ENCODE data around the gene TIPRL.

Gene TIPRL

DNA sequence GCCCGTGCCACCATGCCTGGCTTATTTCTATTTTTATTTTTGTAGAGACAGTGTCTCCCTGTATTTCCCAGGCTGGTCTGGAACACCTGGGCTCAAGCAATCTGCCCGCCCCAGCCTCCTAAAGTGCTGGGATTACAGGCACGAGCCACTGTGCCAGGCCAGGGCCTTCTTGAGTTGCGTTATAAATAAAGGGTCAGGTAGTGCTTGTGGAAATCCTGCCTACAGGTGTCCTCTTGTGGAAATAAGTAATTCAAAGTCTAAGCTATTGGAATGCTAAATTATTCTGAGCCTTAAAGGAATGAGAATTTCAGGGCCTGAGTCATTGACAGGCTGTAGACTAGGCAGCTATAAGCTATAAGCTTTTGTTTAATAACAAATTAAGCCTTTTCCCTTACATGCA lies 38.9 kb downstream of the TIPRL start:
- no peak for DNase-seq

DNA sequence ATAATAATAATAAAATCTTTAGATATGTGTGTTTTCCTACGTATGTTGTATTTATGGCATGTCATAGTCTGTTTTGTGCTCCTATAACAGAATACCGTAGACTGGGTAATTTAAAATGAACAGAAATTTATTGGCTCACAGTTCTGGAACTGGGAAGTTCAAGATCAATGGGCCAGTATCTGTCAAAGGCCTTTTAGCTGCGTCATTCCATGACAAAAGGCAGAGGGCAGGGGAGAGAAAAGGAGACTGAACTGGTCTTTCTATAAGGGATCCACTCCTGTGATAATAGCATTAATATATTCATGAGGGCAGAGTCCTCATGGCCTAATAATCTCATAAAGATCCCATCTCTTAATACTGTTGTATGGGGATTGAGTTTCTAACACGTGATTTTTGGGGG lies 39.9 kb downstream of the TIPRL start:
- no peak for DNase-seq

DNA sequence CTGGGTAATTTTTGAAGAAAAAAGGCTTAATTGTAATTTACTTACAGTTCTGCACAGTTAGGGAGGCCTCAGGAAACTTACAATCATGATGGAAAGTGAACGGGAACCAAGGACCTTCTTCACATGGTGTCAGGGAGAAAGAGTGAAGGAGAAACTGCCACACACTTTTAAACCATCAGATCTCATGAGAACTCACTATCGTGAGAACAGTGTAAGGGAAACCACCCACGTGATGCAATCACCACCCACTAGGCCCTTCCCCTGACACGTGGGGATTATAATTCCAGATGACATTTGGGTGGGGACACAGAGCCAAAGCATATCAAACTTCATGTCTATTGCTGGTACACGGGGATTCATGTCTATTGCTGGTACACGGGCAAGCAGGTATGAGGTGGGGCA lies 41.7 kb downstream of the TIPRL start:
- DNase-seq = peak; percentile 43

DNA sequence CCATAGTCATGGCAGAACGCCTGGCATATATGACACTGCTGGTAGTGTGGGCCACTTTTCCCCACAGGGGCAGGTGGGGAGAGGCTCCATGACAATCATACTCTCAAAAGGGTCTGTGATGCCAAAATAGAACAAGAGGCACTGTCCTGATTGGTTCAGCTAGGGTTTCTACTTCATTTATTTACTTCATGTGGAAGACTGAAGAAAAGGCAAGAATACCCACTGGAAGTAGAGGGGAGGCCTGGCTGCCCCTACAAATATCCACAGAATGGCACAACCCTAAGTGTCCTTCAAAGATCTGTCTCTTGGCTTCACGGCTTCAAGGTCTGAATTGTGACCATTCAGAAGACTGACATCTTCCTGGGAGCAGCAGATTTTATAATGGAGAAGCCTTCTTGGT lies 42.5 kb downstream of the TIPRL start:
- no peak for DNase-seq

DNA sequence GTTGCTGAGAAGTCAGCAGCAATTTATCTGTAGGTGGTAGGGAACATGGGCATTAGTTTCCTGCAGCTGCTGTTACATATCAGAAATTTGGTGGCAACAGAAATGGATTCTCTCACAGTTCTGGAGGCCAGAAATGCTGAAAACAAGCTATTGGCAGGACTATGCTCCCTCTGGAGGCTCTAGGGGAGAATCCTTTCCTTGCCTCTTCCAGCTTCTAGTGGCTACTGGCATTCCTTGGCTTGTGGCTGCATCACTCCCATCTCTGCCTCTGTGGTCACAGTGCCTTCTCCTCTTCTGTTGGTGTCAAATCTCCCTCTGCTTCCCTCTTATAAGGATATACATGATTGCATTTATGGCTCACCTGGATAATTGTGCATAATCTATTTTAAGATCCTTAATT lies 44.5 kb downstream of the TIPRL start:
- DNase-seq = no peak

DNA sequence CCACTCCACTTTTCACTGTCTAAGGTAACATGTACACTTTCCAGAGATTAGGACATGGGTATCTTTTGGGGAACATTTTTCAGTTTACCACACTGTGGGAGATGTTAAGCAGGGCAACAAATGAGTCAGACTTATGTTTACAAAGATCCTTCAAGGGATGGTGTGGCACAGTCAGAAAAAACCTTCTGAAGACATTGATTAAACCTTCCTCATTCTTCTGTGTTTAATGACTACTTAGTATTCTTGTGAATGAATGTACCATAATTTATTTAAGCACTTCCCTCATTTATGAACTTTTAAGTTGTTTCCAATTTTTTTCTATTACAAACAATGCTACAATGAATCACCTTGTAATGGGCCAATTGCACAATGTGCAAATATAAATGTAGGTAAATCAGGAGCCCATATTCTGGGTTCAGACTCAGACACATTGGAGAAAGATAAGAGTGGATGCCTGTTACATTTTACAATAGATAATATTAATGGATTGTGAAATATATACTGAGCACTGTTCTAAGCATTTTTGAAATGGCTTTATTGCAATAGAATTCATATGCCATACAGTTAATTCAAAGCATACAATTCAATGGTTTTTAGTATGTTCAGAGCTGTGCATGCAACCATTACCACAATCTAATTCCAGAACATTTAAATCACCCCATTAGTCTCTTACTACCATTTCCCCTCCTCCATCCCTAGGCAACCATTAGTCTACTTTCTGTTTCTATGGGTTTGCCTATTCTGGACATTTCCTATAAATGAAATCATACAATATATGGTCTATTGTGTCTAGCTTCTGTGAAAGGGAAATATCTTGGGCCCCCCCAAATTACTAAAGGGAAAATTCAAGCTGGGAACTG lies 45.1 kb downstream of the TIPRL start:
- DNase-seq = peak; percentile 72

DNA sequence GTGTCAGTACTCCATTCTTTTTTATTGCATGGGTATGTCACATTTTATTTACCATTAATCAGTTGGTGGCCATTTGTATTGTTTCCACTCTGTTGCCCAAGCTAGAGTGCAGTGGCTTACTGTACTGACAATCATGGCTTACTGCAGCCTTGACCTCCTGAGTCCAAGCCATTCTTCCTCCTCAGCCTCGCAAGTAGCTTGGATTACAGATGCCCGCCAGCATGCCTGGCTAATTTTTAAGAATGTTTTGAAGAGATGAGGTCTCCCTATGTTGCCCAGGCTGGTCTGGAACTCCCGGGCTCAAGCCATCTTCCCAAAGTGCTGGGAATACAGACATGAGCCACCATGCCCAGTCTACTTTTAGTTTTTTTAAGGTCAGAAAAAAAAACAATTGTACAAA lies 46.2 kb downstream of the TIPRL start:
- DNase-seq = no peak

DNA sequence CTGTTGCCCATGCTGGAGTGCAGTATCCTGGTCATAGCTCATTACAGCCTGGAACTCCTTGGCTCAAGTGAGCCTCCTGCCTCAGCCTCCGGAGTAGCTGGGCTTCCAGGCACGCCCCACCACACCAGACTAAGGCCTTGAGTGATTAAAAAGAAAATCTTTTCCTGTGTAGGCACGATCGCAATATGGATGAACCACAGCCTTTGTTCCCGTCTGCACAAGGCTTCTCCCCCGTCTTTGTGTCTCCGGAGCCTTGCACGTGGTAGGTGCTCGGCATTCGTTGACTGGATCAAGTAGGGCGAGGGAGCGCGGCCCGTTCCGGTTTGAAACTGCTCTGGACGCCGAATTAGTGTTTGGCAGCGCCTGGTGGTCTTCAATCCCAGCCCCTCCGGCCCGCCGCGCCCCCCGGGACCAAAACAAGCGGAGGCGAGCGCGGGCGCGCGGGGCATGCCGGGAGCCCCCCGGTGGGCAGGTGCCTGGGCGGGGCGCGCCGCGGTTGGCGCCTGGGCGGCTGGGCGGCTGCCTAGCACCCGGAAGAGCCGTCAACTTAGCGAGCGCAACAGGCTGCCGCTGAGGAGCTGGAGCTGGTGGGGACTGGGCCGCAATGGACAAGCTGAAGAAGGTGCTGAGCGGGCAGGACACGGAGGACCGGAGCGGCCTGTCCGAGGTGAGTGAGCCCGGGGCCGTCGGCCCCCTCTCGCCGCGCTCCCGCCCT lies 46.9 kb downstream of the TIPRL start, which contains the start of gene SFT2D2:
Gene SFT2D2 (plus strand): TSS at position 529 of the 715 bp plus-strand sequence. CDS start 76 bp downstream, at position 605.
- peak; percentile 85 for DNase-seq

DNA sequence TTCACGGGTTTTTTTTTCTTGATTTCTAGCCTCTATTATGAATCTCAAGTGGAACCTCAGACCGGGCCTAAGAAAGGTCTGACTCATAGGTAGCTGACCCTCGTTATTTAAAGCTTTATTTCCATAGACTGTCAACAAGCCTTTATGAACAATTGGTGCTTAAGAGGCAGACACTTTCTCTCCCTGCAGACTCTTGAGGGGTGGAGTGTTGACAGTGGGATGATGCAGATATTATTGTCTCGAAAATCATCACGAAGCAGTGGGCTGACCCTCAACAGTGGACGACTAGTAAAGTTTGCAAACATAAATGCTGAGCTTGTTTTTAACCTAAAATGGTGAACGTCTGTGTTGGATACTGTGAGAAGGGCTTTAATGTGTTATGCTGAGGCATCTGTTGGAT lies 48.9 kb downstream of the TIPRL start:
- peak; percentile 10 for DNase-seq

DNA sequence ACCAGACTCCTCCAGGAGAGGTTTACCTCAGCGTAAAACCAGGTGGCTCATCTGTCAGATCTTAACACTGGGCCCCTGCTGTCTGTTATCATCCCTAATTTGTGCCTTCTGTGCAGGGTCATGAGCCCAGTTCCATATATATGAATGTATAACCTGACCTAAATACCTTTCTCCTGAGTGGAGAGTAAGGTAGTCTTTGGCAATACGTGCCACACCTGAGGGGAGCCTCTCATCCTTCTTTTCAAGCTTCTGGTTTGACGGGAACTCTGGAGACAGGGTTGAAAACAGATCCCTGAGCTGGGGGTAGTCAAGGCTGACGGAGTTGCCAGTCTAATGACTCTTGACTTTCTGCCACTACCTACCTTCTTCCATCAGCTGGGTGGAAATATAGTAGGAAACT lies 51.1 kb downstream of the TIPRL start:
- no peak for DNase-seq

DNA sequence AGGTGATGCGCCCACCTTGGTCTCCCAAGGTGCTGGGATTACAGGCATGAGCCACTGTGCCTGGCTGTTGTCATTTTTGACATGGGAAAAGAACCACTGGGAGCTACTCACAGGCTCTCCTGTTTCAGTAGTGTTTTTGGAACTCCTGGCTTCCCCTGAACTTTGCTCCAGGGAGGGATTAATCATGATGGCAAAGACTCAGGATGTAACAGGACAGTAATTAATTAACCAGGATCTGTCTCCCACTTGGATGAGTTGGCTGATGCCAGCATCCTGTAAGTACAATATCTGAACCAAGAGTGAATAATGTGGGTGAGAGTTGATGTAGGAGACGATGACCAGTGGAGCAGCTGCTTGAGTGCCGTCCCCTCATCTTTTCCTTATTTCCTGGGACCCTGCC lies 51.9 kb downstream of the TIPRL start:
- DNase-seq = no peak

DNA sequence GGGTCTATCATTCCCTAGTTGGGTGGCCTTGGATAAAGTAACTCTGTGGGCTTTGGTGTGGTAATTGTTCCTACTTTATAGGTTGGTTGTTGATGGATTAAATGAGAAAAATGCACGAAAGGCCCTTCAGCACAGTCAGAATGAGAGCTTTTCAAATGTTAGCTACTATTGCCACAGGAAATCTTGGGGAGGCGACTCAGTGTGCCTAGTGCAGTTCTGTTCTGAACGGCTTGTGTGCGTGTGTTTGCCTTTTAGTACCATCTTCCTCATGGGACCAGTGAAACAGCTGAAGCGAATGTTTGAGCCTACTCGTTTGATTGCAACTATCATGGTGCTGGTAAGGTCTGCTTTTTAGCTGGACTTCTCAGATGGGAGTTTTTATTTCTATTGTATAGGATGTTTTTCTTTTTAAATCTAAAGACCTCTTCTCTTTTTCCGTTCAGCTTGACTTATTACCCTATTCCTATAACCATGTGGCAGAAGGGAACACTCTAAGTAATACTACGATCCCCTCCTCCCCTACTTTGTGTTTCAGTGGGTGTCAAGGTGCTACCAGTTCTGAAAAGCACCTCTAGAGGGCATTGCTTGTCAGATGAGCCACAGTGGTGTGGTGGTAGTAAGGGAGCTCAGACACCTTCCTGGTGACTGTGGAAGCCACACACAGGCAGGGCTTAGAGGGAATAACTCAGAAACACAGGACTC lies 56.2 kb downstream of the TIPRL start:
- DNase-seq = peak; percentile 32

DNA sequence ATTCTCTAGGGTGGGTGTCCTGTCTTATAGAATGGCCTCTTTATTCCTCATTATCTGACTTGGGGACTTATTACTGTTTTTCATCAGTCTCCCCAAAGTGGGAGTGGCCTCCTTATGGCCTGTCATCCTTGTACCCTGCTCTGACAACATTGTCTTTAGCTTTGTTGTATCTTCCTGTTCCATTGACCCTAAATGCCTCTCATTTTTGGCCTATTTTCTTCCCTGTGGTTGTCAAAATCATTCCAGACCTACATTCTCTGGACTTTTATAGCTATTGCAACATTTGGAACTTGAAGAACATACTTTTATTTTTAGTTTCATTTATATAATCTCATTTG lies 56.8 kb downstream of the TIPRL start:
- no peak for DNase-seq

DNA sequence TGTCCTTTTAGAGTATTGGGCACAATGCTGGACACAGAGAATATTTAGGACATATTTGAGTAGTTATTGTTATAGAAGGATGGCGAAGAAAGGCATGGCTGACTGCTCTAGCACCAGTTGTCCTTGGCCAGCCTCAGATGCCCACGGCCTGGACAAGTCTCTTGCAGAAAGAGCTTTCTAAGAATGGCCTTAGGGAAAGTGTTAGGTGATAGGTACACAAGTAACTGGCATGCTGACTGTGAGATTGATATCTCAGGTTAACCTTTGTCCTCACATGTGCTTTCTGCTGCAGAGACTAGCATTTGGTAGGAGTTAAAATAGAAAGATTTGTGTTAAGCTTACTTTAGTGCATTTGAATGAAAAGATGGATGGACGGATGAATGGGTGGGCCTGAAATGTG lies 57.2 kb downstream of the TIPRL start:
- DNase-seq = no peak

DNA sequence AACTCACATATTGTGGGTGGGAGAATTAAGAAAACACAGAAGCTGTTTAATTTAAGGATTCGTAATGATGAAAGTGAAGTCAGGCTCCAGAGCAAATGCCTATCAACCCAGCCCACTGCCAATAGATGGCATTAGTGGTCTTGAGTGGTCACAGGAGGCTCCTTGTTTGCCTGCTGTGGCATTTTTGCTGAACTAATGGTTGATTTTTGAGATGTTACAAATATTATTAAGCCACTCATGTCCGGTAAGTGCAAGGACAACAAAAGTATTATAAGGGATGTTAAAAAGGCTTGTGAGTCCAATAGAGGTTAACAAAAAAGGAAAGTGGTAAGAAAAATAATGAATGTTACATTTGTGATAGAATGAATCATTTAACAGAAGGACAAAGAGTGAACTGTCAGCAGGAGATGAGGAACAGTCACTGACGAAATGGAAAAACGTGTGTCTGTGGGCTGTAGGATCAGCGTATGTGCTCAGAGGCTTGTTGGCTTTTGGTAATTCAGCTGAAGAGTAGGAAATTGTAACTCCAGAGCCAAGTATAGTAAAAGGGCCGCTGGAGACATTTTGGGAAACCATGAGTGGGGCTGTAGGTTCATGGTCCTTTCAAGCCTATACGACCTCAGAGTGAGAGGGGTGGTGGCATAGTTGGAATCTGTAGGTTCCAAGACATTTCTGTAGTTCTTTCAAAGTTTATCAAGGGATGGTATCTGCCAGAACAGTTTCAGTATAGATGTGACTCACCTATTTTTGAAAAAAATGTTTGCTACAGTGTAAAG lies 58.3 kb downstream of the TIPRL start:
- DNase-seq = no peak

DNA sequence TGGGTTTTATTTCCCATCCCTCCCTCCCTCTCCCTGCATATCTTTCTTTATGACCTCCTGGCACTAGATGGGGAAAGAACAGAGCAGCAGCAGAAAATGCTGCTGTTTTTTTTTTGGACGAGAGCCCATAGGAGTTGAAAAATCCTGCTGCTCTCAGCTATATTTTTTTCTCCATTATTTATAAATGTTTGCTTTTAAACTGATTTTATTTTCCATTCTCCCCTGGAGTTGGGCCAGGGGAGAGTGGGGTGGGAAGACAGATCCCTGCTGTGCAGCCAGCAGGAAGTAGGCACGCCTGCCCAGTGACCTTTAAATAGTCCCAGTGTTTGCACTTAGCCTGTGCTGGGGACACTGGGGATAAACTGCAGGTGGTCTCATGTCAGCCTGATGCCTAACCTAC lies 64.4 kb downstream of the TIPRL start:
- no peak for DNase-seq

DNA sequence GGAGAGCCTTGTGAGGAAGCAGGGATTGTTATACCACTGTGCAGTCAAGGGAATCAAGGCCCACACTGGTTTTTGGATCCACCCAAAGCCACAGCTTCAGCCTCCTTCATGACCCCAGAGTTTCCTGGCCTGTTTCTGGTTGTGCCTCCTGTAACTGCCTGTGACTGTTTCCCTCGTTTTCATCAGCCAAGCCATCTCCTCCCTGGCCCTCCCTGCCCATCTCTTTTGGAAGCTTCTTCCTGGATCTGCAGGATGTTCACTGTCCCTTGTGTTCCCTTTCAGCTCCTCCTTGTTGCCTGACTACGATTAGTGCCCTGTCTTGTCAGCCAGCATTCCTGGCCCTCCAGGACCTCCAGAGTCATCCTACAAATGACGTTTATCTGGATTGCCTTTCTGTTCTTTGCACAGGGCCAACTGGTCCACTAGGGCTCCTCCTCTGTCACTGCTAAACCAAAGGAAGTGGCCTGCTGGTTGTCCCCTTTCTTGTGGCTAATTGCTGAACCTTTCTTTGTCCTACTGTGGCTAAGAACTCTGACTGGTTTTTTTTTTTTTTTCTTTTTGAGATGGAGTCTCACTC lies 65.0 kb downstream of the TIPRL start:
- no peak for DNase-seq

DNA sequence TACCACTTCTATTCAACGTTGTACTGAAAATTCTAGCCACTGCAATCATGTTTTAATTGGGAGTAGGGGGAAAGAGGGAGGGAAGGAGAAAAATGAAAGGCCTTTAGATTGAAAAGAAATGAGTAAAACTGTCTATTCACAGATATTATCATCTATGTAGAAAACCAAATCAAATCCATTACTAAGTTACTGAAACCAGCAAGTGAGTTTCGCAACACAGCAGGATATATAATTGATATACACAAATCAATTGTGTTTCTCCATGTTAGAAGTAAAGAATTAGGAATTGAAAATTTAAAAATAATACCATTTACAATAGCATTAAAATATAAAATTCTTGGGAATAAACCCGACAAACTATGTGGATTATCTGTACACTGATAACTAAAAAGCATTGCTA lies 66.3 kb downstream of the TIPRL start:
- DNase-seq = no peak

DNA sequence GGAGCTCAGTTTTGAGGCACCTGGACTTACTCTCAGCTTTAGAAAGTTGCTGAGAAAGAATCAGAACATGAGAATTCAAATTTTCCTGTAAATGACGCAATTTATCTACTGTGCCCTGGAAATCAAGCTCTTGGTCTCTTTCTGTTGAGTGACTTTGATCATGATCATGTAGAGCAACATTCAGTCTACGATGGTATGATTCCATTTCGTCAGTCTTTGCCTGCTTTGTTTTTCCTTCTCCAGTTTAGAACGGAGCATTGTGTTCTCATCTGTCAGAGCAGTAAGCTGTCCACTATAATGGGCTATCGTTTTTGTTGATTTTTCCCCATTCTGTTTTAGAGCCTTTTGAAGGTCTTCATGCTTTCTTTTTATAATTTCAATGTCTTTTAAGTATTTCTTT lies 67.7 kb downstream of the TIPRL start:
- no peak for DNase-seq

All from inflammatory macrophage treated with lipopolysaccharide for 4 hours (primary cell).